ENCODE results near the gene S100A11.

Gene S100A11

DNA sequence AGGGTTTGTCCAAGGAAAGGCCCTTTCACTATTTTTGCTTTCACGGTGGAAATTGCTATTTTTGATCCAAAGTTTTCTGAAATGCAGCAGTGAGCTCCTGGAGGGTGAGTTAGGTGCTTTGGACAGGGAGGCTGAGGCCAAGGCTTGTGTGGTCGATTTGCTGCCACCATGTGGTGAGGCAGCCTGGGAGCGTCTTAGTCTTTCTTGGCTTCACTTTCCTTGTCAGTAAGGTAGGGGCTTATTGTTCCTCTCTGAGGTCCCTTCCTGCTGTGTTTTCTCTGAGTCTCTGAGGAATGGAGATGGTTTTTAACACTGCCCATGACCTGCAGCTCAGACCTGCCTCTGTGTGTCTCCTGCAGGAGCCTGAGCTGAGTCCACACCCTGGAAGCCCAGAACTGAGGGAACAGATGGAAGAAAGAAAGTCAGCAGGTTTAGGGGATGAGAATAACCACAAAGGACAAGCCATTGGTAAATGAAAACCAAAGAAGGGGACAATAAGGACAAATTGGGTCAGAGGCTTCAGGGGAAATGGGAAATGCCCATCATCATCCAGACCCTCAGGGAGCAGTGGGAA, 23.1 kb downstream of the S100A11 start:
- no peak for TF ChIP-seq CREB1 (IDR thresholded peaks at IDR 0.05; ENCODE audit: low read depth)
- TF ChIP-seq RAD21 (IDR thresholded peaks at IDR 0.05; ENCODE audit: low read depth) = peak; percentile 65

DNA sequence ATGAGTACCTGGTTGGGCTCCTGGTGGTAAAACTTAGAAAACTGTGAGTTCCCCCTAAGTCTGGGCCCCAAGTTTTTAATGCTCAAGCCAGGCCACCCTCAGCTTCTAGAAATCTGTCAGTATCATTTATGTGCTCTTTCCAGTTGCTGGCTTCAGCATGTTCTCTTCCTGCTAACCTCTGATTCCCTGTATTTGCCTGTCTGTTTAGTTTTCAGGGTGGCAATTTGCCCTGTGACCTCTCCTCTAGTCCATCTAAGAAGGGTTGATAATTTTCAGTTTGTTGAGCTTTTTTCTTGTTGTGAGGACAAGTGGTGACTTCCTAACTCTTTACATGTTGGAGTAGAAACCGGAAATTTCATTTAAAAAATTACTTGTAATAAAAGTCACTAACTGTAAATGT, 27.1 kb downstream of the S100A11 start:
- TF ChIP-seq TAF1 (IDR thresholded peaks at IDR 0.05; ENCODE audit: low read depth) (no peak), TCF12 (IDR thresholded peaks at IDR 0.05; ENCODE audit: low read depth) (no peak), CREB1 (IDR thresholded peaks at IDR 0.05; ENCODE audit: low read depth) (no peak), EGR1 (IDR thresholded peaks at IDR 0.05) (no peak), YY1 (IDR thresholded peaks at IDR 0.05; ENCODE audit: low read depth) (no peak), RAD21 (IDR thresholded peaks at IDR 0.05; ENCODE audit: low read depth) (no peak), TEAD4 (IDR thresholded peaks at IDR 0.05) (no peak), CEBPB (IDR thresholded peaks at IDR 0.05) (no peak), ZBTB7A (IDR thresholded peaks at IDR 0.05; ENCODE audit: low read depth) (no peak)
- TF ChIP-seq, protein P1, sequence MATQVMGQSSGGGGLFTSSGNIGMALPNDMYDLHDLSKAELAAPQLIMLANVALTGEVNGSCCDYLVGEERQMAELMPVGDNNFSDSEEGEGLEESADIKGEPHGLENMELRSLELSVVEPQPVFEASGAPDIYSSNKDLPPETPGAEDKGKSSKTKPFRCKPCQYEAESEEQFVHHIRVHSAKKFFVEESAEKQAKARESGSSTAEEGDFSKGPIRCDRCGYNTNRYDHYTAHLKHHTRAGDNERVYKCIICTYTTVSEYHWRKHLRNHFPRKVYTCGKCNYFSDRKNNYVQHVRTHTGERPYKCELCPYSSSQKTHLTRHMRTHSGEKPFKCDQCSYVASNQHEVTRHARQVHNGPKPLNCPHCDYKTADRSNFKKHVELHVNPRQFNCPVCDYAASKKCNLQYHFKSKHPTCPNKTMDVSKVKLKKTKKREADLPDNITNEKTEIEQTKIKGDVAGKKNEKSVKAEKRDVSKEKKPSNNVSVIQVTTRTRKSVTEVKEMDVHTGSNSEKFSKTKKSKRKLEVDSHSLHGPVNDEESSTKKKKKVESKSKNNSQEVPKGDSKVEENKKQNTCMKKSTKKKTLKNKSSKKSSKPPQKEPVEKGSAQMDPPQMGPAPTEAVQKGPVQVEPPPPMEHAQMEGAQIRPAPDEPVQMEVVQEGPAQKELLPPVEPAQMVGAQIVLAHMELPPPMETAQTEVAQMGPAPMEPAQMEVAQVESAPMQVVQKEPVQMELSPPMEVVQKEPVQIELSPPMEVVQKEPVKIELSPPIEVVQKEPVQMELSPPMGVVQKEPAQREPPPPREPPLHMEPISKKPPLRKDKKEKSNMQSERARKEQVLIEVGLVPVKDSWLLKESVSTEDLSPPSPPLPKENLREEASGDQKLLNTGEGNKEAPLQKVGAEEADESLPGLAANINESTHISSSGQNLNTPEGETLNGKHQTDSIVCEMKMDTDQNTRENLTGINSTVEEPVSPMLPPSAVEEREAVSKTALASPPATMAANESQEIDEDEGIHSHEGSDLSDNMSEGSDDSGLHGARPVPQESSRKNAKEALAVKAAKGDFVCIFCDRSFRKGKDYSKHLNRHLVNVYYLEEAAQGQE (IDR thresholded peaks at IDR 0.05; ENCODE audit: low read depth) = no peak
- TF ChIP-seq, protein P2, sequence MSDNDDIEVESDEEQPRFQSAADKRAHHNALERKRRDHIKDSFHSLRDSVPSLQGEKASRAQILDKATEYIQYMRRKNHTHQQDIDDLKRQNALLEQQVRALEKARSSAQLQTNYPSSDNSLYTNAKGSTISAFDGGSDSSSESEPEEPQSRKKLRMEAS (IDR thresholded peaks at IDR 0.05) = no peak

DNA sequence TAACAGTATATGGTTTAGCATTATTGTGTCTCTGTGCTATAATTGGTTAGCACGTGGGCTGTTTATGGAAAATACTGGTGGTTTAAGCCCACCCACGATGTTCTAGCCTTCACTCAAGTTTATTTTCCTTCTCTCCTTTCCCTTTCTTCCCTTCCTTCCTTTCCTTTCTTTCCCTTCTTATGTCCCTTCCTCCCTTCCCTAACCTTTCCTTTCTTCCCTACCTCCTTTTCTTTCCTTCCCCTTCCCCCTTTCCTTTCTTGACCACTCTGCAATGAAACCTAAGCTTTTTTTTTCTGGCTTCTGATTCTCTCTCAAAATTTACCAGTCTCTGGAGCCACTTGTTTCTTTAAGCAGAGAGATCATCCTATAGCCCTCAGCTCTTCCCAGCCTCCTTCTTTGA, 29.8 kb downstream of the S100A11 start:
- TF ChIP-seq ZBTB7A (IDR thresholded peaks at IDR 0.05; ENCODE audit: low read depth) (no peak), TEAD4 (IDR thresholded peaks at IDR 0.05) (no peak), EP300 (IDR thresholded peaks at IDR 0.05; ENCODE audit: borderline replicate concordance) (no peak), EGR1 (IDR thresholded peaks at IDR 0.05) (no peak), TAF1 (IDR thresholded peaks at IDR 0.05; ENCODE audit: low read depth) (no peak), CEBPB (IDR thresholded peaks at IDR 0.05) (no peak), YY1 (IDR thresholded peaks at IDR 0.05; ENCODE audit: low read depth) (no peak), NFIC (IDR thresholded peaks at IDR 0.05) (no peak), CREB1 (IDR thresholded peaks at IDR 0.05; ENCODE audit: low read depth) (no peak), TCF12 (IDR thresholded peaks at IDR 0.05; ENCODE audit: low read depth) (no peak), RAD21 (IDR thresholded peaks at IDR 0.05; ENCODE audit: low read depth) (no peak), FOXM1 (IDR thresholded peaks at IDR 0.05; ENCODE audit: borderline replicate concordance, low read depth) (no peak)
- TF ChIP-seq, protein P1 (IDR thresholded peaks at IDR 0.05; ENCODE audit: low read depth) = no peak
- TF ChIP-seq, protein P3, sequence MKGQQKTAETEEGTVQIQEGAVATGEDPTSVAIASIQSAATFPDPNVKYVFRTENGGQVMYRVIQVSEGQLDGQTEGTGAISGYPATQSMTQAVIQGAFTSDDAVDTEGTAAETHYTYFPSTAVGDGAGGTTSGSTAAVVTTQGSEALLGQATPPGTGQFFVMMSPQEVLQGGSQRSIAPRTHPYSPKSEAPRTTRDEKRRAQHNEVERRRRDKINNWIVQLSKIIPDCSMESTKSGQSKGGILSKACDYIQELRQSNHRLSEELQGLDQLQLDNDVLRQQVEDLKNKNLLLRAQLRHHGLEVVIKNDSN (IDR thresholded peaks at IDR 0.05) = no peak
- TF ChIP-seq, protein P2 (IDR thresholded peaks at IDR 0.05) = no peak

DNA sequence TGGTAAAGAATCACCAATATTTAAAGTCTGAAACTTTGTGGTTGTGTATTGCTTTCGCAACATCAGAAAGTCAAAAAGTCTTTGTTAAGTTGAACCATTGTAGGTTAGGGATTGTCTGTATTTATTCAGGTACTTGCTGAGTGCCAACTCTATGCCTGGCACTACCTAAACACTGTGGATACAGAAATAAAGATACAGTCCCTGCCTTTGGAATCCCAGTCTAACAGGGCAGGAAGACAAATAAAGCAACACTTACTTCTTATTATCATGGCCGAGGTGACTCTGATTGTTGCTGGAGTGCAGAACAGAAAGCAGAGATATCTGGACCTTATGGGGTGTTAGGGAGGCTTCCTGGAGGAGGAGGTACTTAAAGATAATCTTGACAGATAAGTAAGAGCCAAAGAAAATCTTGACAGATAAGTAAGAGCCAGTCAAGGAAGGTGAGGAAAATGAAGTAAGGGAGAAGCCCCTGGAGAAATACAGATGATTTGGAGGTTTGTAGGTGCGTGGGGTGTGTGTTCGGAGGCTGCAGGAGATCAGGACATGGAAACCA, 31.4 kb downstream of the S100A11 start:
- TF ChIP-seq EP300 (IDR thresholded peaks at IDR 0.05; ENCODE audit: borderline replicate concordance) = no peak
- no peak for TF ChIP-seq TAF1 (IDR thresholded peaks at IDR 0.05; ENCODE audit: low read depth)
- TF ChIP-seq, protein P2 (IDR thresholded peaks at IDR 0.05) = no peak
- no peak for TF ChIP-seq RAD21 (IDR thresholded peaks at IDR 0.05; ENCODE audit: low read depth)
- TF ChIP-seq CREB1 (IDR thresholded peaks at IDR 0.05; ENCODE audit: low read depth) = no peak
- TF ChIP-seq EGR1 (IDR thresholded peaks at IDR 0.05) = no peak
- no peak for TF ChIP-seq CEBPB (IDR thresholded peaks at IDR 0.05)
- TF ChIP-seq, protein P3 (IDR thresholded peaks at IDR 0.05) = no peak
- TF ChIP-seq, protein P1 (IDR thresholded peaks at IDR 0.05; ENCODE audit: low read depth) = no peak
- no peak for TF ChIP-seq YY1 (IDR thresholded peaks at IDR 0.05; ENCODE audit: low read depth)
